CD1c-positive myeloid dendritic cell (primary cell): ENCODE measurements around the gene KCNQ5.
A peak's percentile ranks its signal among the peaks of the same experiment; 100 is the strongest.
"Not testable (repeated sequence)": the region's sequence is repeated elsewhere in the genome, so short reads cannot be mapped to it uniquely, and the experiment has no call there.

Experiments used
- DNase-seq: peaks from one replicate; pipeline ENCODE4 v3.0.0-alpha.2; 2016; ENCODE audit errors: extremely low spot score

Gene KCNQ5

GRCh38 chr6:73177221-73177944 is 555.5 kb downstream of the KCNQ5 start:
- DNase-seq: no peak

- no peak for DNase-seq
These were observed 558.3 kb downstream of the KCNQ5 start for GRCh38 chr6:73180076-73180738.

- DNase-seq: peak; percentile 60
These were observed 559.1 kb downstream of the KCNQ5 start for GRCh38 chr6:73180763-73181619.

- no peak for DNase-seq
These were observed 560.2 kb downstream of the KCNQ5 start for GRCh38 chr6:73182021-73182607.

- not testable (repeated sequence) for DNase-seq
These were observed 571.4 kb downstream of the KCNQ5 start for GRCh38 chr6:73193302-73193701.

- no peak for DNase-seq
These were observed 572.9 kb downstream of the KCNQ5 start for GRCh38 chr6:73194744-73195143.

GRCh38 chr6:73200247-73200646 is 578.4 kb downstream of the KCNQ5 start:
- no peak for DNase-seq

- DNase-seq: no peak
These were observed 578.9 kb downstream of the KCNQ5 start for GRCh38 chr6:73200735-73201134.

GRCh38 chr6:73203098-73203497 is 581.2 kb downstream of the KCNQ5 start:
- no peak for DNase-seq

- DNase-seq: no peak
These were observed 582.4 kb downstream of the KCNQ5 start for GRCh38 chr6:73204252-73204651.

GRCh38 chr6:73207221-73207837 is 585.5 kb downstream of the KCNQ5 start:
- DNase-seq: no peak

GRCh38 chr6:73209117-73209516 is 587.3 kb downstream of the KCNQ5 start:
- no peak for DNase-seq

GRCh38 chr6:73216859-73217258 is 595.0 kb downstream of the KCNQ5 start:
- no peak for DNase-seq

GRCh38 chr6:73225396-73225795 is 603.5 kb downstream of the KCNQ5 start, which contains the start of gene KHDC1L:
Gene KHDC1L, minus strand, starts transcription at chr6:73225496. Its CDS starts 88 bp downstream, at chr6:73225408.
- no peak for DNase-seq

- no peak for DNase-seq
These were observed 605.9 kb downstream of the KCNQ5 start for GRCh38 chr6:73227606-73228255.

GRCh38 chr6:73231986-73232391 is 610.1 kb downstream of the KCNQ5 start:
- DNase-seq: peak; percentile 57

GRCh38 chr6:73233048-73233447 is 611.2 kb downstream of the KCNQ5 start:
- DNase-seq: no peak

GRCh38 chr6:73233971-73234370 is 612.1 kb downstream of the KCNQ5 start:
- DNase-seq: not testable (repeated sequence)

GRCh38 chr6:73234733-73235132 is 612.9 kb downstream of the KCNQ5 start:
- no peak for DNase-seq

GRCh38 chr6:73236144-73236750 is 614.4 kb downstream of the KCNQ5 start:
- DNase-seq: no peak

- no peak for DNase-seq
These were observed 618.9 kb downstream of the KCNQ5 start for GRCh38 chr6:73240730-73241129.
